ENCODE results near the gene COL6A1. TPM values are rescaled to one million over a fixed set of nuclear protein-coding genes. Genes with fewer than 3 reads are reported as not detected.

The COL6A1 gene
- total RNA-seq, 6 experiments from 2014 or later = 350 to 415 (median 382) TPM

DNA sequence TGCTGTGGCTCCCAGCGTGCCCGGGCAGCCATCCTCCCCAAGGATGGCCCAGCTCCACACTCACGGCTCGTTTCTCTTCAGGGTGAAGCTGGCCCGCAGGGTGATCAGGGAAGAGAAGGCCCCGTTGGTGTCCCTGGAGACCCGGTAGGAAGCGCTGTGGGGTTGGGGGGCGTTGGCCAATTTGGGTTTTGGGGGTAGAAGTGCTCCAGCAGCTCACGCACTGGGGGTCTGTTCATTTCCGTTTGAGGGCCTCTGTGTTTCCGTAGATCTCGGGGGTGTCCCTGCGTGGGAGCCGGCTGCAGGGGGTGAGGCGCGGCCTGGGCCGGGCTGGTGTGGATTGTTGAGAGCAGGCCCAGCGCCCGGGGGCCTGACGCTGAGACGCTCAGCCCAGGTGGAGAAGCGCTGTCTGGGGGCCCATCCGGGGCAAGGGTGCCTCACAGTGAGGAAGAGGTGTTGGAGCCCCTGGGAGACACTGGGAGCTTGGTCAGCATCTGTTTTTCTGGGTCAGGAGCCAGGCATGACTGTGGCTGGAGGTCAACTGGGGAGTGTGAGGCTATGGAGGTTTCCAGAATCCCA, 12.6 kb downstream of the COL6A1 start:
- H3K27ac Mint-ChIP-seq = no peak overlapping the region

DNA sequence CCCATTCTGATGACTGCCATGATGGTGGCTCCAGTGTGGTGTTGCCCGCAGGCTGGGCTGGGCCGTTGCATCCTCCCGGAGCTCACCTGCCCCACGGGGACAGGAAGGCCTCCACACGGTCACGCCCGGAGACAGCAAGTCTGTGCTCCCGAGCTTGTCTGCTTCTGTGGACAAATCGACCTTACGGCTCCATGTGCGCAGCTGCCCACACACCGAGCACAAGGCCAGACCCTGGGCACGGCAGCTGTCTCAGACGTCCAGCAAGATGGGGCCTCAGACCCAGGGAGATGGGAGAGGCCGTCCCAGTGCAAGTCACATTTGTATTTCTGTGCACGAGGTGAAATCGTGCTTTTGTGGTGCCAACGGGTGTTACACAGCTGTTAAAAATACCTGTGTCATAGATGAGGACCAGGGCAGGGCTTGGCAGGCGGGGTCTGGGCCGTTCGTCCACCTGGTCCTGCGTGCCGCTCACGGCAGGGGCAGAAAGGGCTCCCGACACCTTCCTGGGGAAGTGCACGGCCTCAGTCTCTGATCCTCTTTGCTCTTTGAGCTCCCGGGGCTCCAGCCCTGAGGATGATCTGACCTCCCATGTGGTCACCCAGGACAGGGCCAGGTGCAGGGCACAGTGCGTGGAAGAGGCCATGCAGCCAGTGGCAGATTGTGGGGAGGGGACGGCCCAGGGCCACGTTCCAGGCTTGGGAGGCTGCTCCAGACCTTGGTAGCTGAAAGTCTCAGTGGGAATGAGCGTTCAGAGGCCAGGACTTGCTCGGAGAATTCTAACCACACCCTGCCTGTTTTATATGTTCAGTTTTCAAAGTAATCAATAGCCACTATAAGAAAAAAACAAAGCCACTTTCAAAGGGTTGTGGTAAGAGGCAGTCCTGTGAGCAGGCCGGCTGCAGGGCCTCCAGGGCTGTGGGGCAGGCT, 13.5 kb downstream of the COL6A1 start:
- TF ChIP-seq, protein P1, sequence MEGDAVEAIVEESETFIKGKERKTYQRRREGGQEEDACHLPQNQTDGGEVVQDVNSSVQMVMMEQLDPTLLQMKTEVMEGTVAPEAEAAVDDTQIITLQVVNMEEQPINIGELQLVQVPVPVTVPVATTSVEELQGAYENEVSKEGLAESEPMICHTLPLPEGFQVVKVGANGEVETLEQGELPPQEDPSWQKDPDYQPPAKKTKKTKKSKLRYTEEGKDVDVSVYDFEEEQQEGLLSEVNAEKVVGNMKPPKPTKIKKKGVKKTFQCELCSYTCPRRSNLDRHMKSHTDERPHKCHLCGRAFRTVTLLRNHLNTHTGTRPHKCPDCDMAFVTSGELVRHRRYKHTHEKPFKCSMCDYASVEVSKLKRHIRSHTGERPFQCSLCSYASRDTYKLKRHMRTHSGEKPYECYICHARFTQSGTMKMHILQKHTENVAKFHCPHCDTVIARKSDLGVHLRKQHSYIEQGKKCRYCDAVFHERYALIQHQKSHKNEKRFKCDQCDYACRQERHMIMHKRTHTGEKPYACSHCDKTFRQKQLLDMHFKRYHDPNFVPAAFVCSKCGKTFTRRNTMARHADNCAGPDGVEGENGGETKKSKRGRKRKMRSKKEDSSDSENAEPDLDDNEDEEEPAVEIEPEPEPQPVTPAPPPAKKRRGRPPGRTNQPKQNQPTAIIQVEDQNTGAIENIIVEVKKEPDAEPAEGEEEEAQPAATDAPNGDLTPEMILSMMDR (IDR thresholded peaks at IDR 0.05) = no peak
- no peaks in the 10 kb centered on the region for H3K9me3 Mint-ChIP-seq
- H3K27ac Mint-ChIP-seq = no peak overlapping the region; the same call in 1 of the 2 replicates
- no peak for DNase-seq
- no peak overlapping the region for H3K4me3 Mint-ChIP-seq
- H3K36me3 Mint-ChIP-seq (ENCODE audit: low read depth) = peaks cover 6% of the 10 kb centered on the region
- H3K27me3 Mint-ChIP-seq (ENCODE audit: insufficient read depth) = no peaks in the 10 kb centered on the region; the same call in none of the 2 replicates
- no peaks in the 10 kb centered on the region; the same call in 1 of the 2 replicates for H3K4me1 Mint-ChIP-seq (ENCODE audit: low read depth)

More for the DNA sequence above, 12.6 kb downstream of the COL6A1 start:
- Mint-ChIP-seq H3K9me3 (no peaks in the 10 kb centered on the region), H3K27me3 (ENCODE audit: insufficient read depth) (no peaks in the 10 kb centered on the region; the same call in 1 of the 2 replicates), H3K4me3 (no peak overlapping the region), H3K4me1 (ENCODE audit: low read depth) (no peaks in the 10 kb centered on the region; the same call in 1 of the 2 replicates), H3K36me3 (ENCODE audit: low read depth) (no peaks in the 10 kb centered on the region; the same call in 1 of the 2 replicates)
- no peak for DNase-seq
- TF ChIP-seq, protein P1 (IDR thresholded peaks at IDR 0.05) = no peak

DNA sequence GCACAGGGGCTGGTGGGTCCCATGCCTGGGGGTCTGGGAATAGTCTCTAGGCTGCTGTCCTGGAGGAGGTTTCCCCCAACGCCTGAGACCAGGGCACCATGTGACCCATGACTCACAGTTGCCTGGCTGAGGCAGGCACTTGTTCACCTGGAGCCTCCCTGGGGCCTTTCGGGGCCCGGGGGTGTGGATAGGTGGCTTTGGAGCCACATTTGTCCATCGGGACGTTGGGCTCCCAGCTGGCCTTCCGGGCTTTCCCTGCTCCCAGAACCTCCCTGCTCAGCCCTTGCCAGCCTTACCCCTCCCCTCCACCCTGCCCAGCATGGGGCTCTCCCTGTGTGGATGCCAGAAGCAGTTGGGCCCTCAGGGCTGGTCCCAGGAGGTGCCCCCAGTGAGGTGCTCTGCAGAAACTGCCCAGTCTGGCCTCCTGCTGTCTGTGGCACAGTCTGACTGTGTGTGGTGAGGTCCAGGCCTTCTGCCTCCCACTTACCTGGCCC, 14.2 kb downstream of the COL6A1 start:
- no peak overlapping the region for H3K4me3 Mint-ChIP-seq
- no peaks in the 10 kb centered on the region for H3K9me3 Mint-ChIP-seq
- H3K27ac Mint-ChIP-seq = no peak overlapping the region
- no peaks in the 10 kb centered on the region; the same call in none of the 2 replicates for H3K27me3 Mint-ChIP-seq (ENCODE audit: insufficient read depth)
- H3K36me3 Mint-ChIP-seq (ENCODE audit: low read depth) = peaks cover 6% of the 10 kb centered on the region
- H3K4me1 Mint-ChIP-seq (ENCODE audit: low read depth) = no peaks in the 10 kb centered on the region; the same call in 1 of the 2 replicates
- TF ChIP-seq, protein P1 (IDR thresholded peaks at IDR 0.05) = no peak
- DNase-seq = no peak

DNA sequence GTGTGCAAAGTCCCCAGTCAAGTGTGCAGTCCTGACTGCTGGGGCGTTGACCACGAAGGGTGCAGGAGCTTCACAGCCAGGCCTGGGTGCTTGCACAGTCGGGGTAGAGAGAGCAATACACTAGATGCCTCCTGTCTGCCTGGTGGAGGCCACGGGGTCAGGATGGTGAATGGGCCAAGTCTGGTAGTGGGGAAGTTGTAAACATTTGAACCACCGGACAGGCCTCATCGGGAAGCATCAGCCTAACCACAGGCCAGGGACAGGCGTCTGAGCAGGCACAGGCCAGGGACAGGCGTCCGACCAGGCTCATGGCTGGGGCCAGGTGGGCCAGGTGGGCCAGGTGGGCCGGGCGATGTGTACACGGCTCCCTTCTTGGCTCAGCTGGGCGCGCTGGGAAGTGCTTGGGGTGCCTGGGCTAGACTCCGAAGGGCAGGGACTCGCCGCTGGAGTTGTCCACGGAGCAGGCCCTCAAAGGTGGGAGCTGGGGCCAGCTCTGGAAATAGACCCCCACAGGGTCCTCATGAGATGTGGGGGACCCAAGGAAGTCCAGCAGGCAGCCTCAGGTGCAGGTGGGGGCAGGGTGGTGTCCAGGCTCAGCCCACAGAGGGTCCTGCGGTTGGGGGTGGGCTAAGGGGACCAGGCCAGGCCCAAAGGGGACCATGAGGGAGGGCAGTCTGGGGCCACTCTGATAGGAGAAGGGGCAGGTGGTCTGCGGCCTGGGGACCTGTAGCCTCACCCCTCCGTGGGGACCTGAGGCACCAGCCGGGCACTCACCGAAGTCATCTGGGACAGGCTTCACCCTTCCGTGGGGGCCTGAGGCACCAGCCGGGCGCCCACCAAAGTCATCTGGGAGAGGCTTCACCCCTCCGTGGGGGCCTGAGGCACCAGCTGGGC, 15.0 kb downstream of the COL6A1 start:
- Mint-ChIP-seq H3K9me3 (no peaks in the 10 kb centered on the region), H3K36me3 (ENCODE audit: low read depth) (peaks cover 6% of the 10 kb centered on the region), H3K4me3 (no peak overlapping the region), H3K27me3 (ENCODE audit: insufficient read depth) (no peaks in the 10 kb centered on the region; the same call in none of the 2 replicates), H3K4me1 (ENCODE audit: low read depth) (no peaks in the 10 kb centered on the region; the same call in 1 of the 2 replicates), H3K27ac (no peak overlapping the region)
- TF ChIP-seq, protein P1 (IDR thresholded peaks at IDR 0.05) = no peak
- DNase-seq = no peak

DNA sequence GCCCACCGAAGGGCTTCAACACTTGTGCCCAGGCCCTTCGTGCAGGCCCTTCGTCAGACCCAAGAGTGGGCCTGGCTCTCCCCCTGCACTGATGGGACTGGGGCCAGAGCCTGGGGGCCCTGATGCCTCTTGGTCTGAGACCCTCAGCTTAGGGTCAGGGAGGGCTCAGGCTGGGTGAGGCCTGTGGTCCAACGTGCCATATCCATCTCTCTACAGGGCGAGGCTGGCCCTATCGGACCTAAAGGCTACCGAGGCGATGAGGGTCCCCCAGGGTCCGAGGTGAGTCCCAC, 15.6 kb downstream of the COL6A1 start:
- TF ChIP-seq, protein P1 (IDR thresholded peaks at IDR 0.05) = no peak
- no peaks in the 10 kb centered on the region; the same call in none of the 2 replicates for H3K27me3 Mint-ChIP-seq (ENCODE audit: insufficient read depth)
- H3K4me3 Mint-ChIP-seq = no peak overlapping the region
- H3K9me3 Mint-ChIP-seq = no peaks in the 10 kb centered on the region
- H3K36me3 Mint-ChIP-seq (ENCODE audit: low read depth) = peaks cover 6% of the 10 kb centered on the region
- no peak overlapping the region for H3K27ac Mint-ChIP-seq
- no peaks in the 10 kb centered on the region; the same call in 1 of the 2 replicates for H3K4me1 Mint-ChIP-seq (ENCODE audit: low read depth)
- DNase-seq = no peak

Data from HFFc6 (cell line).